ENCODE data around the gene PRKCH.
"Not testable (repeated sequence)": the region's sequence is repeated elsewhere in the genome, so short reads cannot be mapped to it uniquely, and the experiment has no call there.

Gene PRKCH

GRCh38 chr14:61308701-61309100 is 12.7 kb upstream of the PRKCH start:
- not testable (repeated sequence) for DNase-seq

GRCh38 chr14:61315313-61315712 is 6.1 kb upstream of the PRKCH start:
- peak; percentile 14 for DNase-seq

DNA sequence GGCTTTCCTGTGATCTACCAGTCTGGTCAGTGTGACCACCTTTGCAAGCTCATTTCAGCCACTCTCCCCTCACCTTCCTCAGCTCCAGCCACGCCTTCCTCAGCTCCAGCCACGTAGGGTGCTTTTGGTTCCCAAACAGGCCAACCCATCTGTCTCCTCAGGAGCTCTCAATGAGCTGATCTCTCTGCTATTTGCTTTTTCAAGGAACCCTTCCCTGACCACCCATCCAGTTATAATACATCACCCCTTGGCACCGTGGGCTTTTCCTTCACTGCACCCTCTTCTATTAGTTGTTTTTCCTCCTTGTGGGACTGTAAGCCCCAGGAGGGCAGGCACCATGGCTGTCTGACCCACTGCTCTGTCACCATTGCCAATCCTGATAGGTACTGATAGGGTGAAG is 2.3 kb upstream of the PRKCH start:
- DNase-seq, result no peak

DNA sequence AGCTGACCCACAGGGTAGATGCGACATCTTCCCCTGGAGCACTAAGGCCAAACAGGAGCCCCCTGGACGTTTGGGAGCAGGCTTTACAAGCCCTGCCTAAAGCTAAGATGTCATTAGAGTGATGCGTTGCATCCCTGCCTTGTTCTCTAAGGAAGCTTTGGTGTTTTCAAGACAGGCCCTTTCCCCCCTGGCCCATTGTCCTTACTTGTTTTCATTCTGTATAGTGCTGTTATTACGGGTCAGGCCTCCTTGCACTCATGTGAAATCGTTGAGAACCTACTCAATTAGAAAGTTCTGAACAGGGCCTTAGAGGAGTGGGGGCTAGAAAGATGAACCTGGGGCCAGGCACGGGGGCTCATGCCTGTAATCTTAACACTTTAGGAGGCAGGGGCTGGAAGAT is 1.7 kb upstream of the PRKCH start:
- DNase-seq, result no peak

DNA sequence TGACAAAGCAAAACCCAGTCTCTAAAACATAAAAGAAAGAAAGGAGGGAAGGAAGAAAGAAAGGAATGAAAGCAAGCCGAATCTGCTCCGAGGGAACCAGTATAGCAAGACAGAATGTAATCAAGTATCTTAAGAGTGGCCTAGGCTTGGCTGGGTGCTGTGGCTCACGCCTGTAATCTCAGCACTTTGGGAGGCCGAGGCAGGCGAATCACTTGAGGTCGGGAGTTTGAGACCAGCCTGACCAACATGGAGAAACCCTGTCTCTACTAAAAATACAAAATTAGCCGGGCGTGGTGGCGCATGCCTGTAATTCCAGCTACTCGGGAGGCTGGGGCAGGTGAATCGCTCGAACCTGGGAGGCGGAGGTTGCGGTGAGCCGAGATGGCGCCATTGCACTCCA is 1.2 kb upstream of the PRKCH start:
- DNase-seq, result not testable (repeated sequence)

DNA sequence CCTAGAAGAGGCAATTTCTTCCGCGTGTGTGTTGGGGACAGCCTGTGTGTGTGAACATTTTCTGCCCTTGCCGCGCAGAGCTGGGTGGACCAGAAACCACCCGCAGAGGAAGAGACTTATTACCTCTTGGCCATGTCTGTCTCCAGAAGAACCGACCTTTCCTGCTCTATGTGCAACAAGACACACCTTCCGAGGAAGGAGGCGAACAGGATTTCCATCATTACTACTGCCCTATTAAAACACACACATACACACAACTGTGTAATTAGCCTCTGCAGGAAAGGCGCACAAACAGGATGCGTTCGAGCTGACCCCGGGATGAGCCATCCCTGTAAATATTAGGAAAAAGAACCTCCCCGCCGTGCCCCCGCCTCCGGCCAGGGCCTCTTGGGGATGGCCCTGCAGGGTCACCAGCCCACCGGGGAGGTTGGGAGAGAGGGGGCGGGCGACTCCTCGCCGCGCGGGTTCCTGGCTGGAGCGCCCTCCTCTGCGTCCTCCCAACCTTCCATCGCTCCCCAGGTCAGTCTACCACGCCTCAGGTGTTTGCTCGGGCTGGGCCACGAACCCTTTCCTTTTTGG is 484 bp upstream of the PRKCH start:
- DNase-seq, result no peak

- no peak for DNase-seq
These were observed 826 bp downstream of the PRKCH start for GRCh38 chr14:61322011-61322798.

DNA sequence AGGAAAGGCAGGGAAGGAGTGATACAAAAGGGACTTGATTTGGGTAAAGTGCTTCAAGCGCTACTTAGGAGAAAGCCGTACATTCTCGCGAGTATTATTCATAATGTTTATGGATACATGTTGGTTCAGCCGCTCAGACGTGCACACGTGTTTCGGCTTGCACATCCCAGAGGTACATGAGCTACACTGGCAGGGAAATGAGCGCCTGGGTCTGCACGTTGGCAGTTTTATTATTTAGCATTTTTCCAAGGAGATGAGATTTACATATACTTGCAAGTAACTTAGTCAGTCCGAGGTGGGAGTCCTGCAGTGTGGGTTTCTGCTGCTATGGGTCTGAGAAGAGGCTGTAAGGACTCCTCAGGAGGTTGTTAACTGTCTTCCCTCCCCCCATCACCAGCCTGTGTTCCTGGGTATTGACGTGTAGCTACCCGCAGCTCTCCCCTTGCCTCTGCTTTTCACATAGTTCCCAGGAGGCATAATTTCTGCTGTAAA is 1.5 kb downstream of the PRKCH start:
- peak; percentile 21 for DNase-seq

- DNase-seq, result no peak
These were observed 2.6 kb downstream of the PRKCH start for GRCh38 chr14:61323970-61324369.

DNA sequence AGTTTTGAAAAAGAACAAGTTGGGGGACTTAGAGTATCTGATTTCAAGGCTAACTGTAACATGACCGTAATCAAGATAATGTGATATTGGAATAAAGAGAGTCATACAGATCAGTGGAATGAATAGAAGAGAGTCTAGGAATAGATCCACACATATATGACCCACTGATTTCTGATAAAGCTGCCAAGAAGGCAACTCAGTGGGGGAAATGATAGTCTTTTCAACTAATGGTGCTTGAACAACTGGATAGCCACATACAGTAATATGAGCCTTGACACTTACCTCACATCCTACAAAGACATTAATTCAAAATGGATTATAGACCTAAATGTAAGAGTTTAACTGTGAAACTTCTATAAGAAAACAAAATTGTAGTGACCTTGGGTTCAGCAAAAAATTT is 3.8 kb downstream of the PRKCH start:
- DNase-seq, result no peak

DNA sequence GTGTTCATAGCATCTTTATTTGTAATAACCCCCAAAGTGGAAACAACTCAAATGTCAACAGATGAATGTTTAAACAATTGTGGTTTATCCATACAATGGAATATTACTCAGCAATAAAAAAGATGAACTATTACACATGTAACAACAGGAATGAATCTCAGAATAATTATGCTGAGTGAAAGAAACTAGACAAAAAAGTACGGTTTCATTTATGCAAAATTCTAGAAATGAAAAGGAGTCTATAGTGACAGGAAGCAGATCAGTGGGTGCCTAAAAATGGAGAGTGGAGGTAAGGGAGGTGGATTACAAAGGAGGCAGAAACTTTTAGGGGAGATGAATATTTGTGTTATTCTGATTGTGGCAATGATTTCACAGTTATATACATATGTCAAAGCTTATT is 4.8 kb downstream of the PRKCH start:
- DNase-seq, result no peak

GRCh38 chr14:61326847-61327246 is 5.5 kb downstream of the PRKCH start:
- no peak for DNase-seq

DNA sequence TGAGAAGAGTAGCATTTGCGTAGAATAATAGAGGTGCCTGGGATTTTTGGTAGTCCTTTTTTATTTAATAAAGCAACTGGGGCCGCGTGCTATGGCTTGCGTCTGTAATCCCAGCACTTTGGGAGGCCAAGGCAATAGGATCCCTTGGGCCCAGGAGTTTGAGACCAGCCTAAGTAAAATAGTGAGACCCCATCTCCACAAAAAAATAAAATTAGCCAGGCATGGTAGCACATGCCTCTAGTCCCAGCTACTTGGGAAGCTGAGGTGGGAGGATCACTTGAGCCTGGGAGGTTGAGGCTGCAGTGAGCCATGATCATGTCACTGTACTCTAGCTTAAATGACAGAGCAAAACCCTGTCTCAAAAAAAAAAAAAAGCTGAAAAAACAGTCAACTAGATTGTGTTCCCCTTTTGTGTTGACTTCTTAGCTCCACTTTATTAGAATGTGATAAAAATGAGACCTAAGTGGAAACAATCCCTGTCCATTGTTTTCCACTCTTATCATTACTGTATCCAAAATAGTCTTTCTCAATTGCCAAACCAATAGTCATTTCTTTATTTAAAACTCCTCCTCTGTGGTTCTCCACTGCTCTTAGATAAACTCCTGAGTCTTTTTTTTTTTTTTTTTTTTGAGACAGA is 7.4 kb downstream of the PRKCH start:
- DNase-seq, result no peak

GRCh38 chr14:61329478-61330051 is 8.2 kb downstream of the PRKCH start:
- no peak for DNase-seq

- DNase-seq, result no peak
These were observed 9.1 kb downstream of the PRKCH start for GRCh38 chr14:61330511-61330910.

GRCh38 chr14:61331992-61332657 is 10.7 kb downstream of the PRKCH start:
- no peak for DNase-seq

DNA sequence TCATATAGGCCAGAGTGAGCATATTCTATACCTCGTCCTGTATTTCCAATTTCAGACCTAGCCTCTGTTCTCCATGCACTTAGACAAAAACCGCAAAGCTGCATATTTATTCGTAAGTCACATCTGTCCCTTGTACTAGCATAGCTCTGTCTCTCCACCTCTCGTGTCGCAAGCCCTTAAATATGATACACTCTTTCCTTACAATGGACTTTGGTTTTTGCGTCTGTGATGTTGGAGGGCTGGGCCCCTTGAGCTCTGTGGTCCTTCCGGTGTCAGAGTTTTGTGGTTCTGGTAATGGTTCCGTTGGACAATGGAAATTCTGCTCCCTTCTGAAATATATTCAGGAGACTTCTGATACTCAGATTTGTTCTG is 11.3 kb downstream of the PRKCH start:
- DNase-seq, result no peak

DNA sequence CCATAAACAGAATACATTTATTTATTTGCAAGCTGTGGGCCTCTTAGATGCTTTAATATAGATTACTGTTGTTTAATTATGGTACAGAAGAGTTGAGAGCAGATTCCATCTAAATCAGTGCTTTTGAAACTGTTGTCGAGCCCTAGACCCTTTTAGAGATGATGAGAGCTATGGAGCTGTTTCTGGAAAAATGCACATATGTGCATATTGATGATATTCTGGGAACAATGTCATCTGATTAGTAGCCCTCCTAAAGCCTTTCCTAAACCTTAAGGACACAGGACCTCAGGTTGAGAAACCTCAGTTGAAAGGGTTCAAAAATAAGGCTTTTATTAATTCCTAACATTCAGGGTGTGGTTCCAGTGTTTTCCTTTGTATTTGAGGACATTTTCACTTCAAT is 11.7 kb downstream of the PRKCH start:
- no peak for DNase-seq

GRCh38 chr14:61334197-61334701 is 12.9 kb downstream of the PRKCH start:
- DNase-seq, result no peak

- no peak for DNase-seq
These were observed 13.7 kb downstream of the PRKCH start for GRCh38 chr14:61335049-61335448.

DNA sequence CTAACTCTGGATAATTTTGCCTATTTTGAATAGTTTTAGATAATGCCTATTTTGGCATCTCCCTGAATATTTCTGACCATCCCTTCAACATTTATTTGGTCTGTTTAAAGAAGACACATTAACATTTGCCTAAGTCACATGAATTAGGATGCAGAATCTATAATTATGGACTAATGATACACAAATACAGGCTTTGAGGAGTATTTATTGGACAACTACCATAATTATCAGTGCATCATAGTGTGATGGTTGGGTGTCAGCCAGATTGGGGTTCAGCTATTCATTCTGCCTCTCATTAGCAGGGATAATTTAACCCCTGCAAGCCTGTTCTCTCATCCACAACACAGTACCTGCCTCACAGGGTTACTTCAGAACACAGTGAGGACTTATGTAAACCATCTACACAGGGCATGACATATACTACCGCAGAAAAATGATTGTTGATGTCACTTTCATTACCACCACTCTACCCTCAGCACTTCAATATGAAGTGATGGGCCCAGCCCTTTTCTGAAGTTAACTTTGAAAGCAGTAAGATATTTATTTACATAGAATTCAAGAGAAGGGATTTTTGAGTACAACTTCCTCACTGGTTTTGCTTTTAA is 14.4 kb downstream of the PRKCH start:
- no peak for DNase-seq

GRCh38 chr14:61337893-61338292 is 16.5 kb downstream of the PRKCH start:
- DNase-seq, result no peak

DNA sequence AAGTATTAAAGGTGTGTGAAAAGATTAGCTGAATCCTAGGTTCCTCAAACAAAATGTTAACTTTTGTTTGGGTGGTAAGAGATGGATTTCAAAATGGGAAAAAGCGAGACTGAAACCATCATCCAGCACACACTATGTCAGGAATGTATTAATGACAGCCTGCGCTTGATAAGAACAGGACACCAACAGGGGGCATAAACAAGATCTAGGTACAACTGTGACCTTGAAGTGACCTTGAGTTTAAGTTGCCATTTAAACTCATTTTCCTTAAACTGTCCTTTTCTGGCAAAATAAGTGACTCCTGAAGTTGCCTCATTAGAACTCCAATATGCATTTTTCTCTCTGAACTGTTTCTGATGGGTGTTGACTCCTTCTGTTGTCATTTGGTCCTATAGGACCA is 17.1 kb downstream of the PRKCH start:
- DNase-seq, result no peak

All from NCI-H2171 (cell line).